Measurements from ENCODE around the gene SPAG8.

GRCh38 chr9:35856882-35857281 is 44.8 kb upstream of the SPAG8 start:
- TF ChIP-seq CREB1 (IDR thresholded peaks at IDR 0.05; ENCODE audit: low read depth), result no peak
- no peak for TF ChIP-seq SPI1 (IDR thresholded peaks at IDR 0.05; ENCODE audit: borderline replicate concordance, insufficient read depth, low read depth, low read length)
- TF ChIP-seq SP1 (IDR thresholded peaks at IDR 0.05; ENCODE audit: low read depth, low read length), result no peak
- no peak for TF ChIP-seq NR2F1 (conservative IDR thresholded peaks at IDR 0.05)
- TF ChIP-seq CTCF (IDR thresholded peaks at IDR 0.05 in 2 of 3, conservative IDR thresholded peaks at IDR 0.05 in 1 of 3; ENCODE audit: control insufficient read depth in 2 of 3, extremely low read depth in 1 of 3, insufficient read depth in 1 of 3, low read depth in 3 of 3, low read length in 3 of 3), result no peak
- TF ChIP-seq, protein P1, sequence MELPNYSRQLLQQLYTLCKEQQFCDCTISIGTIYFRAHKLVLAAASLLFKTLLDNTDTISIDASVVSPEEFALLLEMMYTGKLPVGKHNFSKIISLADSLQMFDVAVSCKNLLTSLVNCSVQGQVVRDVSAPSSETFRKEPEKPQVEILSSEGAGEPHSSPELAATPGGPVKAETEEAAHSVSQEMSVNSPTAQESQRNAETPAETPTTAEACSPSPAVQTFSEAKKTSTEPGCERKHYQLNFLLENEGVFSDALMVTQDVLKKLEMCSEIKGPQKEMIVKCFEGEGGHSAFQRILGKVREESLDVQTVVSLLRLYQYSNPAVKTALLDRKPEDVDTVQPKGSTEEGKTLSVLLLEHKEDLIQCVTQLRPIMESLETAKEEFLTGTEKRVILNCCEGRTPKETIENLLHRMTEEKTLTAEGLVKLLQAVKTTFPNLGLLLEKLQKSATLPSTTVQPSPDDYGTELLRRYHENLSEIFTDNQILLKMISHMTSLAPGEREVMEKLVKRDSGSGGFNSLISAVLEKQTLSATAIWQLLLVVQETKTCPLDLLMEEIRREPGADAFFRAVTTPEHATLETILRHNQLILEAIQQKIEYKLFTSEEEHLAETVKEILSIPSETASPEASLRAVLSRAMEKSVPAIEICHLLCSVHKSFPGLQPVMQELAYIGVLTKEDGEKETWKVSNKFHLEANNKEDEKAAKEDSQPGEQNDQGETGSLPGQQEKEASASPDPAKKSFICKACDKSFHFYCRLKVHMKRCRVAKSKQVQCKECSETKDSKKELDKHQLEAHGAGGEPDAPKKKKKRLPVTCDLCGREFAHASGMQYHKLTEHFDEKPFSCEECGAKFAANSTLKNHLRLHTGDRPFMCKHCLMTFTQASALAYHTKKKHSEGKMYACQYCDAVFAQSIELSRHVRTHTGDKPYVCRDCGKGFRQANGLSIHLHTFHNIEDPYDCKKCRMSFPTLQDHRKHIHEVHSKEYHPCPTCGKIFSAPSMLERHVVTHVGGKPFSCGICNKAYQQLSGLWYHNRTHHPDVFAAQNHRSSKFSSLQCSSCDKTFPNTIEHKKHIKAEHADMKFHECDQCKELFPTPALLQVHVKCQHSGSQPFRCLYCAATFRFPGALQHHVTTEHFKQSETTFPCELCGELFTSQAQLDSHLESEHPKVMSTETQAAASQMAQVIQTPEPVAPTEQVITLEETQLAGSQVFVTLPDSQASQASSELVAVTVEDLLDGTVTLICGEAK (IDR thresholded peaks at IDR 0.05; ENCODE audit: borderline replicate concordance), result no peak
- no peak for TF ChIP-seq CREM (IDR thresholded peaks at IDR 0.05; ENCODE audit: low read depth)

All from GM12878 (cell line).